ENCODE measurements around the gene MAML2. TPM values are rescaled to one million over a fixed set of nuclear protein-coding genes. Genes with fewer than 3 reads are reported as not detected.

The MAML2 gene
- total and polyA plus RNA-seq, 2 of the 8 experiments (the other 6 are each of a cell fraction or from before 2014, with no cell fraction given) = 3.8 to 6.6 TPM

DNA sequence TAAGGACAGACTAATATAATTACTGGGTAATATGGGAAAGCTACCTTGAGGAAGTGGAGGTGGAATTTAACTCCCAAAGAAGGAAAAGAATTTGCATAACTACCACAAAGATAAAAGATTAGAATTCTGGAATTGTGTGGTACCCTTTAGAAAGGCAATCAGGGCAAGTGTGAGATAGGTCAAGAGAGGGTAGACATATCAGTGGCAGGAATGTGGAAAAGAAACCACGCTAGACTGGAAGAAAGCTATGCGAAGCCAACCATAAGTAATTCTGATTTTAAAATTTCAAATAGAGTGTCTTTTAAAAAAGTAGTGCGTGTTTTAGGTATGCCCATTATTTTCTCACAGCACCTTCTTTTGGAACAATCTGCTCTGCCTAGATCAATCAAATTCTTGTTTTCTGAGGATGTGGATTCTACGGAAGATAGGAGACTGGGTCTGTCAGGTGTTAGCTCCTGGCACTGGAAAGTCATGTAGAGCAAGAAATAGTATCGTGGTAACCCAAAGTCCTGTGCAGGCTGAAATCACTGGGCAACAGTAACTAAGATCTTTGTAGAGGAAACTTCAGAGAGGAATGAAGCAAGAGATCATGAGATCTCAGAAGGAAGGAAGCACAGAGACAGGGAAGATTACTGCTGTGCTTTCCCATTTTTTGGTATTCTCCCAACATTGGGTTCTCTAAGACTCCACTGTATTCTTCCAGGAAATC, 307.8 kb downstream of the MAML2 start (continued):
- TF ChIP-seq CHD7 (IDR thresholded peaks at IDR 0.05; ENCODE audit: insufficient replicate concordance, low read length) = no peak
- no peak for TF ChIP-seq NRF1 (IDR thresholded peaks at IDR 0.05; ENCODE audit: low read depth, low read length)
- no peak for TF ChIP-seq YY1 (IDR thresholded peaks at IDR 0.05; ENCODE audit: low read depth, low read length)
- no peak for TF ChIP-seq MAX (IDR thresholded peaks at IDR 0.05)
- no peak for TF ChIP-seq JUN (IDR thresholded peaks at IDR 0.05; ENCODE audit: low read depth, low read length)
- TF ChIP-seq SIN3A (conservative IDR thresholded peaks at IDR 0.05 in 1 of 2, IDR thresholded peaks at IDR 0.05 in 1 of 2; ENCODE audit: low read depth in 1 of 2, low read length in 2 of 2) = no peak
- TF ChIP-seq RFX5 (IDR thresholded peaks at IDR 0.05; ENCODE audit: borderline replicate concordance, low read depth, low read length) = no peak
